H7 (cell line): ENCODE measurements around the gene SHPK. TPM values are rescaled to one million over a fixed set of nuclear protein-coding genes. Genes with fewer than 3 reads are reported as not detected.

Experiments used
- DNase-seq: peaks from one replicate; pipeline ENCODE4 v3.0.0; 2012
- H3K27me3 ChIP-seq: 2 replicates; pipeline ENCODE4 v1.6.0; 2011; ENCODE audit warnings: mild to moderate bottlenecking, low read length; ENCODE audit not compliant: control insufficient read depth, insufficient read depth
- H3K36me3 ChIP-seq: replicated peaks from 2 replicates; pipeline ENCODE4 v1.5.1; 2011; ENCODE audit warnings: low read length; ENCODE audit not compliant: control insufficient read depth, insufficient read depth
- H3K4me3 ChIP-seq: 2 replicates; pipeline ENCODE4 v1.5.1; 2011; ENCODE audit warnings: low read depth, mild to moderate bottlenecking, control low read depth, low read length, moderate library complexity; ENCODE audit not compliant: insufficient read depth
- total RNA-seq: library from RNA; depleted of rRNA; stranded (reverse); fragments of >200 nt; shearing (Covaris generic); gene quantifications from 2 replicates; pipeline ENCODE4 v1.2.3, GENCODE V29; 2014

SHPK gene
- total RNA-seq, 1 experiment from 2014 or later: 27.0 TPM

GRCh38 chr17:3622977-3623594 lies 13.0 kb downstream of the SHPK start:
- no peak for DNase-seq
- Histone ChIP-seq H3K4me3 (no peak overlapping the region), H3K27me3 (no peaks in the 10 kb centered on the region), H3K36me3 (peaks cover 24% of the 10 kb centered on the region)

GRCh38 chr17:3621146-3621720 lies 14.8 kb downstream of the SHPK start:
- no peak overlapping the region for H3K4me3 ChIP-seq
- H3K36me3 ChIP-seq: peaks cover 28% of the 10 kb centered on the region
- no peaks in the 10 kb centered on the region for H3K27me3 ChIP-seq
- DNase-seq: no peak

- Histone ChIP-seq H3K36me3 (peaks cover 23% of the 10 kb centered on the region), H3K4me3 (no peak overlapping the region), H3K27me3 (no peaks in the 10 kb centered on the region)
- no peak for DNase-seq
Observed at GRCh38 chr17:3615160-3615870, 20.7 kb downstream of the SHPK start.

- Histone ChIP-seq H3K36me3 (peaks cover 37% of the 10 kb centered on the region), H3K27me3 (no peaks in the 10 kb centered on the region), H3K4me3 (no peak overlapping the region)
- DNase-seq: no peak
Observed at GRCh38 chr17:3613124-3613523, 22.9 kb downstream of the SHPK start.

GRCh38 chr17:3610523-3610922 lies 25.5 kb downstream of the SHPK start:
- no peak for DNase-seq

GRCh38 chr17:3609689-3610088 lies 26.4 kb downstream of the SHPK start:
- Histone ChIP-seq H3K27me3 (no peaks in the 10 kb centered on the region), H3K4me3 (no peak overlapping the region), H3K36me3 (peaks cover 30% of the 10 kb centered on the region)
- DNase-seq: no peak

More at GRCh38 chr17:3610523-3610922, 25.5 kb downstream of the SHPK start:
- peaks cover 33% of the 10 kb centered on the region for H3K36me3 ChIP-seq
- H3K4me3 ChIP-seq: no peak overlapping the region
- no peaks in the 10 kb centered on the region for H3K27me3 ChIP-seq

- DNase-seq: no peak
- H3K27me3 ChIP-seq: no peaks in the 10 kb centered on the region
- peaks cover 7% of the 10 kb centered on the region for H3K36me3 ChIP-seq
- H3K4me3 ChIP-seq: no peak overlapping the region
Observed at GRCh38 chr17:3603870-3604259, 32.2 kb downstream of the SHPK start.

GRCh38 chr17:3603119-3603869 lies 32.8 kb downstream of the SHPK start:
- no peak for DNase-seq
- Histone ChIP-seq H3K4me3 (no peak overlapping the region), H3K36me3 (peaks cover 4% of the 10 kb centered on the region), H3K27me3 (no peaks in the 10 kb centered on the region)

GRCh38 chr17:3602499-3602898 lies 33.6 kb downstream of the SHPK start:
- no peaks in the 10 kb centered on the region for H3K27me3 ChIP-seq
- no peak overlapping the region for H3K4me3 ChIP-seq
- H3K36me3 ChIP-seq: peaks cover 2% of the 10 kb centered on the region
- DNase-seq: peak; percentile 91

- Histone ChIP-seq H3K36me3 (no peaks in the 10 kb centered on the region), H3K4me3 (no peak overlapping the region), H3K27me3 (no peaks in the 10 kb centered on the region)
- DNase-seq: peak; percentile 52
Observed at GRCh38 chr17:3600529-3601205, 35.4 kb downstream of the SHPK start.

GRCh38 chr17:3598078-3598477 lies 38.0 kb downstream of the SHPK start:
- Histone ChIP-seq H3K4me3 (no peak overlapping the region), H3K36me3 (no peaks in the 10 kb centered on the region), H3K27me3 (no peaks in the 10 kb centered on the region)
- DNase-seq: no peak

- Histone ChIP-seq H3K36me3 (no peaks in the 10 kb centered on the region), H3K27me3 (no peaks in the 10 kb centered on the region), H3K4me3 (no peak overlapping the region)
- DNase-seq: peak; percentile 66
Observed at GRCh38 chr17:3596804-3597464, 39.1 kb downstream of the SHPK start.

GRCh38 chr17:3594976-3595375 lies 41.1 kb downstream of the SHPK start:
- peak; percentile 30 for DNase-seq
- Histone ChIP-seq H3K36me3 (no peaks in the 10 kb centered on the region), H3K27me3 (no peaks in the 10 kb centered on the region), H3K4me3 (no peak overlapping the region)
